Fibroblast of skin of right biceps (primary cell): ENCODE results near the gene TBC1D2.

ENCODE experiments used
- DNase-seq: peaks from one replicate; pipeline ENCODE4 v3.0.0-alpha.2; 2013

The TBC1D2 gene

GRCh38 chr9:98210435-98210834 is 45.0 kb downstream of the TBC1D2 start:
- DNase-seq: no peak

GRCh38 chr9:98209530-98209929 is 45.9 kb downstream of the TBC1D2 start:
- DNase-seq: no peak

DNA sequence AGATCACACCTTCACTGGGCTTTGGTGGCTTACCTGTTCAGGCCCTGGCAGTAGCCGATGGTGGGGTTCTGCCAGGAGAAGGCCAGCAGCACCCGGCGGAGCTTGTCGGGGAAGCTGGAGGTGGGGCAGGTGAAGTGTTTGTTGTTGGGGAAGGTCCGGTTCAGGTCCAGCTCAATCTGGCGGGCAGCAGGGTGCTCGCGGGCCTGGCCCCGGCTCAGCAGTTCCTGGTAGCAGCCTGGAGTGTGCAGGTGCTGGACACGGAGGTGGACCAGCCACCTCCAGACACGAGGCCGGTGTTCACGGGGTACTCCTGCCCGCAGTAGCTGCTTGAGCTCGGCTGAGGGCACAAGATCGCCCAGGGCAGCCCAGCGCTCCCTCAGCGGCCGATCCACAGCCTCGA is 46.8 kb downstream of the TBC1D2 start:
- DNase-seq: no peak

DNA sequence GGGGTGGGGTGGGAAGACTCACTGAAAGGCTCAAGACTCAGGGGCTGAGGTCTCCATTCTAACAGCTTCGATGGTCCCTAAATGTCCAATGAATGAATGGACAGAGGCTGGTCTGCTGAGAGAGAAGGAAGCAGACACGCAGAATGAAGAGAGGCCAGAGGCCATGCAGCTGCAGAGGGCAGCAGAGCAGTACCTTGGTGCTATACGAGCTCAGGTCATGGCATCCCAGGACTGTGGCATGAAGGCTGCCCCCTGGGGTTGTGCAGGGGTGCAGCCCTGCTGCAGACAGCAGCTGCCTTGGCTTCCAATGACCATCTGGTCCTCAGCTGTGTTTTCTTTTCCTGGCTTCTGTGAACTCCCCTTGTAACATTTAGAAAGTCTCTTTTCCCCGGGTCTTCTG is 47.8 kb downstream of the TBC1D2 start:
- no peak for DNase-seq

GRCh38 chr9:98206754-98207153 is 48.7 kb downstream of the TBC1D2 start:
- no peak for DNase-seq

DNA sequence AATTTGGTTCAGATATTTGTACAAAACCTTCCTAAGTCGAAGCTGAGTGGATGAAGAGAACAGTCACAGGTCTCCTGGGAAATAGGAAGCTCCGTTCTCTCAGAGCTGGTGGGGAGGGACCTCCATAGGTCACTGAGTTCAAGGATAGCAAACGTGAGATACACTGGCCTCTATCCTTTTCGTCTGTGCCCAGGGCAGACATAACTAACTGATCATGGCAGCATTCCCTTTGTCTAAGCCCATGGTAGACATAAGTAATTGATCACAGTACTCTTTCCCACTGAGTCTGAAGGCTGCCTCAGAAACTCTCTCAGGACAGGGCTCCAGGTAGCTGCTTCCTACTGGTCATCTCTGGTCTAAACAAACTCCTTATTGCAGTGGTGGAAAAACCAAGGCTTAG is 50.8 kb downstream of the TBC1D2 start:
- no peak for DNase-seq

DNA sequence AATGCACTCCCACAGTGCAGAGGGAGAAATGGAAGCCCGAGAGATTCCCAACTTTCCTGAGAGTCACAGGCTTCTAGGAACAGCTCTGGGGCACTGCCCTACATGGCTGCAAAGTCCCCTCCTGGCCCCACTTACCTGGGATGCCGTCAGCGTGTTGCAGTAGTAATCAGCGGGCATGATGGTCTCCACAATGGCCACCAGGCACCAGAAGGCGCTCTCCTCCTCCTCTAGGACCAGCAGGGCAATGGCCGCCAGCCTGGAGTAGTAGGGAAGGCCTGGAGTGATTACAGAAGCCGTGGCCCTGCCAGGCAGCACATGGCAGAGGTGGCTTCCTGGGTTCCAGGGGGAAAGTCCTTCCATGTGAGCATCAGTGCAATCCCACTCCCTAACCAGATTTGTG is 52.3 kb downstream of the TBC1D2 start:
- no peak for DNase-seq

DNA sequence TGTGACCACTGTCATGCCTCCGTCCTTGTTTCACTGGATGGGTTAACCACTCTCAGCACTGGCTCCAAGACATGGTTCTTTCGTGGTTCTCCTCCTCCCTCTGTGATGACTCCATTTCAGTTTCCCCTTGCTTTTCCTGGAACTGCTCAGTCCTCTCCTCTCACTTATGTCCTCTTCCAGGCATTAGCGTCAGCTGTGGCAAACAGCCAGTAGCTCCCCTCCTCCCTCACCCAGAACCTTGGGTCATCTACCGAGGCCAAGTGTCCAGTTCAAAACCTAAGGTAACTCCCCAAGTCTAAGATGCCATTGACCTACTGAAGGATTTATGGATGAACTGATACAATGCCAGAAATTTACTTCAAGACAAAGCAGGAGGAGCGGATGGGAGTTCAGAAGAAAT is 53.2 kb downstream of the TBC1D2 start:
- no peak for DNase-seq

DNA sequence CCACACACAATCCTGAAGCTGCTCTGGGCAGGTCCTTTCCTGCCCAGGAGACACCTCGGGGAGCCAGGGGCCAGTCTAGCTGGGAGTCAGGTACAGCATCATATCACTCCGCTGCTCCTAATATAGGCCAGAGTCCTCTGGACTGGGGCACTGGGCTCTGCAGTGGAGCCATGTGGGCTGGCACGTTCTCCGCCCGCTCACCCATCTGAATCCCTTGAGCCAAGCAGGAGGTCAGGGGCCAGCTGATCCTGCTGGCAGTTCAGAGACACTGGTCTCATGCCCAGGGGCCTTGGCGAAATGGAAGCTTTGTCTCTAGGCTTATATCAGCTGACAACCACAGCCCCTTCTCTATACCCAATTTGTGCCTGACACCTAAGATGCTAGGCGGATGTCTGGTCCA is 53.7 kb downstream of the TBC1D2 start:
- DNase-seq: no peak

DNA sequence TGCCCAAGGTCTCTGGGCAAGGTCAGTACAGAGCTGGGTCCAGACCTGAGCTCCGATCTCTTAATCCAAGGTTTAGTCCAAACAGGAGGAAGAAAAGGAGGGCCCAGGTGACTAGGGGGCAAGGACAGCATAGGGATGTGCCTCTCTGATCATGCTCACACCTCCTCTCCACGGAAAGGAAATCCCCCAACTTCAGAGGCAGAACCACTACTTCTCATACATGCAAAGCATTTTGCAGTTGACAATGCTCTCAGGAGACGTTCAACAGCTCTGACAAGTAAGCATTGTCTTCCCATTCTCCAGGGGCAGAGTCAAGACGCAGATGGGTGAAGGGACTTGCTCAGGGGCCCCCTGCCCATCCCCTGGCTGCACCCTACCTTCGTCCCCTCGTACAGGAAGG is 54.3 kb downstream of the TBC1D2 start:
- no peak for DNase-seq

DNA sequence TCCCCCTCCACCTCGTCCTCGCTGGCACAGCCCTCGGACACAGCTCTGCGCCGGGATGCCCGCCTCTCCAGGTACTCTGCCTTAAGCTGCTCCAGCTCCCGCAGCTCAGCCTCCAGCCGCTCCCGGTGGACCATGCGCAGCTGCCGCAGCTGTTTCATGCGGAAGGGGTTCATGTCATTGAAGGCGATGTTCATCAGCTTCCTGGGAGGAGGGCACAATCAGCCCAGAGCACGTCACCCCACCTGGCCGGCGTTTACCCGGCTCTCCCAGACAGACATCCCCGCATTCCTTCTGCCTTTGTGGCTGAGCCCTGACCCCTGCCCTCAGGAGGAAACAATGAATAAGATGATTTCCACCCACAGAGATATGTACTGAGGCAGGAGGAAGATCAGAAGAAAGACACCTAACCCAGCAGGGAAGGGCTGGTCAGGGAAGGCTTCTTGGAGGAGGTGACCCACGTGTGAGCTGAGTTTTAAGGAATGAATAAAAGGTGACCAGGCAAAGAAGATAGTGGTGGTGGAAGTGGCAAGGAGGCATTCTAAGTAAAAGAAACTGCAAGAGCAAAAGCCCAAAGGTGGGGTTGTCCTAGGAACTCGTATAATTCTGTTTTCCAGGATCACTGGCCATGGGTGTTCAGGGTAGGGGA is 55.9 kb downstream of the TBC1D2 start:
- DNase-seq: no peak

- DNase-seq: no peak
Measured at GRCh38 chr9:98195671-98196070, 59.8 kb downstream of the TBC1D2 start.

DNA sequence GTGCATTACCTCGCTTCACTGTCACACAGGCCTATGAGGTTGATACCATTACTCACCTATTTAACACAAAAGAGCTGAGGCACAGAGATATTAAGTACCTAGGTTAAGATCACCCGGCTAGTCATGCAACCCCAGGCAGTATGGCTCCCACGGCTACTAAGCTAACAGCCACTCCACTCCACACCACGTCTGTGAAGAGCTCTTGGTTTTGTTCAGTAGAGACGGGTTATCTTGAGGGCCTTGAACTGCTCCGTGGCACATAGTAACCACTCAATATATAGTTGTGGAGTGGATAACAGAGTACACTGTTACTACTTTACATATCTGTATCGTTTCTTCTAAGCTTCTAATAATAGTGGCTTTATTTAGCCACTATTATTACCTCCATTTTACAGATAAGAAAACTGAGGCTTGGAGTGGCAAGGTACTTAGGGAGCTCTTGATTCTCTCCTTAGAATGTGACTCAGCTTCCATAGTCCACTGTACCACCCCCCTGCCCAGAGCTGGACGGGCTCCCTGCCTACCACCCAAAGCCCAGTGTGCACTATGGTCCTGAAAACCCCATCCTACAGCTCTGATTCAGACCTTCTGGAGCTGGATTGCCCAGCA is 62.0 kb downstream of the TBC1D2 start:
- no peak for DNase-seq

DNA sequence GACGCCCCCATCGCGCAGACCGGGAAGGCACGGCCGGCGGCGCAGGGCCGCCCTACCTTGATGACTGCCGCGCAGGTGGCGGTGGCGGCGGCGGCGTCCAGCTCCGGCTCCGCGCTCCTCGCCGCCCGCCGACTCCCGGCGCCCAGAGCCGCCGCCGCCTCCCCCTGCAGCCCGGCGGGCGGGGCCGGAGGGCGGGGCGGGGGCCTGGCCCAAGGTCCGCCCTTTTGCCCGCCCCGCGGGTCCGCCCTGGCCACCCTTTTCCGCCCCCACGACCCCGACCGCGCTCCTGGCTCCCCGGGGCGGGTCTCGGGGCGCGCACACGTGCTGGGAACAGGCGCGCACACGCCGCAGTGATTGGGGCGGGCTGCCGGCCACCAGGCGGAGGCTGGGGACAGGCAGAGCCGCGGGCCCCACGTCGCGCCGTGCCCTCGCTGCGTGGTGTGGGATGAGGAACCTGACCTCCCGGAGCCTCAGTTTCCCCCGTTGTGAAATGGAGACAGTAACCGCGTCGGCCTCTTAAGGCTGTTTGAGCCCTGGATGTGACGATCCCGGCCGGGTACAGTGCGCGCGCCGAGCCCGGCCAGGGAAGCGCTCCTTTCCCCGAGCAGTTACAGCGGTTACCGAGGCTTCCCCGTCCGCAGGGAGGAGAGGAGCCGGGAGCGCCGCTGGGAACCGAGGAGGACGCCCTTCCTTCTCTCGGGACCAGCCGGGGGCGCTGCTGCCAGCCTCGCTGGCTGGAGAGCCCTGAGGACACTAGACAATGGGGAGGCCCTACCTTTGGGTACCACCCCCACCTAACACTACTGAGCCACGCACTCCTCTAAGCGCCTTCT is 62.7 kb downstream of the TBC1D2 start, which contains the start of gene CORO2A:
TSS of gene CORO2A (minus strand) at position 135 of the 833 bp plus-strand sequence. CDS start 34,977 bp downstream, outside the sequence.
- DNase-seq: peak; percentile 65

- no peak for DNase-seq
Measured at GRCh38 chr9:98191671-98192502, 63.6 kb downstream of the TBC1D2 start.

DNA sequence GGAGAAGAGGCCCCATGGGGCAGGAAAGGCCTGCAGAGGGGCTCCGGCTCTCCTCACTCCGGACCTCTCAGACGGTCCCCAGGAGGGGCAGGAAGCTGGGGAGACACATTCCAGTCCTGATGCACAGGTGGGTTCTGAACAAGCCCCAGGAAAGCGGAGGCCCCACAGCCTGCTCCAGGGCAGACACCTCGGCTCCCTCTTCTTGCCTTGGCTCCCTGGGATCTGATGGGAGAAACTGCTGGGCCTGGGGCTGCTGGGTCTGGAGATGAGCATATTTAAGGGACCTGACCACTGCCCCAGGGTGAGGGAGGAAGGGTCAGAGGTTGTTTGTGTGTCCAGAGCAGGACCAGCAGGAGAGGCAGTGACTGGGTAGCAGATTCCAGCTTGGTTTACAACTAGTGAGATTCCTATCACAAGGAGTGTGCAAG is 64.3 kb downstream of the TBC1D2 start:
- no peak for DNase-seq

- no peak for DNase-seq
Measured at GRCh38 chr9:98190757-98191105, 64.7 kb downstream of the TBC1D2 start.

DNA sequence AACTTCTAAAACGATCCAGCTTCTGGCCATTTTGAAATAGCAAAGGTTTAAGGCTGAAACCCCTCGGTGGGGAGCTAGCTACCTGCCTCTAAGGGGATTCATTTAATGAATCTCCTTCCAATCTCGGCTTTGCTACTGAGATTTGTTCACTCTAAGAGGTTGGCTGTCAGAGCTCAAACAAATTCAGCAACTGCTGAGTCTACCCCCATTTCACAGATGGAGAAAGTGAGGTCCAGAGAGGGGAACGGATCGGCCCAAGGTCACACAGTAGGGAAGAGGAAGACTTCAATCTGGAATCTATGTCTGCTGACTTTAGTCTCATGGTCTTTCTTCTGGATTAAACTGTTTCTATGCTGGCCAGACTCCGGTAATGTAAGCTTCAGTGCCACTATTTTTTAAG is 66.0 kb downstream of the TBC1D2 start:
- no peak for DNase-seq

- DNase-seq: no peak
Measured at GRCh38 chr9:98187926-98188325, 67.5 kb downstream of the TBC1D2 start.

- DNase-seq: no peak
Measured at GRCh38 chr9:98186236-98186635, 69.2 kb downstream of the TBC1D2 start.

GRCh38 chr9:98185611-98186171 is 69.8 kb downstream of the TBC1D2 start:
- DNase-seq: no peak

DNA sequence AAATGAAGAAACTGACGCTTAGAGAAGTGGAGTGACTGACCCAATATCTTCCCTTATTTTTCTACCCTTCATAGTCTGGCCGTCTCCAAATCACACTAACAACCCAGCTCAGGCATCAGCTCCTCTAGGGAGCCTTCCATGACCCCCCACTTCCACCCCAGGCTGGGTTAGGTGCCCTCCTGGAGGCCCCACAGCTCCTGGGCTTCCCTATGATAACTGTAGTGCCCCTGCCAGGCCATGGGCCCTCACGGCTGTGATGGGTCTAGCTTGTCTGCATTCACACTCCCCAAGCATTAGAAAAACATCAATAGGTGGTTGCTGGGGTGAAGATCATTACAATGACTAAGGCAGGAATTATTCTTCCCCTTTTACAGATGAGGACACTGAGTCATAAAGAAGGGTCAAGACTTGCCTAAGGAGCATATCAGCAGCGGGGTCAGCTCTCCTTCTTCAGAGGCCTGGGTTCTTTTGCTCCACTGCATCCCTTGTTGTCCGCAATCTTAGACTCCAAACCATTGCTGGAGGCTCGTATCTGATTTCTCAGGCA is 70.4 kb downstream of the TBC1D2 start:
- no peak for DNase-seq

DNA sequence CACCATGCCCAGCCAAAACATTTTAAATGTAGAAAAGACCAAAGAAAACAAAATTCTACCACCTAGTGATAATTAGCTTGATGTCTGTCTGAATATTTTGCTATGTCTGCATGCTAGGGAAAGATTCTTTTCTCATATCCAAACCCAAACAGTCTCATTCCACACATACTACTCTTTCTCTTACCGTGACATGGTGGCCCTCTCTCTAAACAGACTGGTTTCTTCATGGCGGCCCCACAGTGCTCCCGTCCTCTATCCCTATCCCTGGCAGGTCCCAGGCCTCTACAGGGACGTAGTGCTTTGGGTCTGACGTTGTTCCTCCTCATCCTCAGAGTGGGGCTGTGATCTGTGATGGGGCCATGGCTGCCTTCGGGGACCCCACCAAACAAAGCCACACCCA is 71.1 kb downstream of the TBC1D2 start:
- DNase-seq: no peak
